Hindlimb muscle (tissue), 1 donor: ENCODE measurements around the gene SNX10. TPM values are rescaled to one million over a fixed set of nuclear protein-coding genes. Genes with fewer than 3 reads are reported as not detected.

ENCODE experiments used
- DNase-seq: peaks from one replicate; pipeline ENCODE4 v3.0.0-alpha.2; 2013
- polyA plus RNA-seq: library from polyadenylated mRNA; unstranded; fragments of 120-200 nt; gene quantifications from one replicate; pipeline ENCODE4 v1.2.1, GENCODE V29; 2013; ENCODE audit not compliant: insufficient read length

SNX10 gene
- polyA plus RNA-seq, 1 donor = 1.8 TPM

- no peak for DNase-seq
Observed at GRCh38 chr7:26370011-26370410, 78.3 kb downstream of the SNX10 start.

DNA sequence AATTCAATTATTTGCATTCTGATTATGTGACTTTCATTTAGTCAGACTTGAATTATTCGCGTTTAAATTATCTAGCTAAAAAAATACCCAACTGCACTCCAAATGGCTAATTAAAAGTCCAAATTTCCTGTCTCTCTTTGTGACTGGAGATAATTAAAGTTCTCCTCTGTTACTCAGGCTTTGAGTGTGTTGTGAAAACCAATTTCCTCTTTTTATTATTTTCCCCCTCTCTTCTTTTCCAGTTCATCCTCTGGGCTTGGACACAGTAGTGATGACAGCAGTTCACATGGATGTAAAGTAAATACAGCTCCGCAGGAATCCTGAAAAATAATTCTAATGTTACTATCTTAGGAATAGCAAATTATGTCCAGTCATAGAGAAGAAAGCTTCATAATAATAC is 80.6 kb downstream of the SNX10 start:
- DNase-seq = no peak

DNA sequence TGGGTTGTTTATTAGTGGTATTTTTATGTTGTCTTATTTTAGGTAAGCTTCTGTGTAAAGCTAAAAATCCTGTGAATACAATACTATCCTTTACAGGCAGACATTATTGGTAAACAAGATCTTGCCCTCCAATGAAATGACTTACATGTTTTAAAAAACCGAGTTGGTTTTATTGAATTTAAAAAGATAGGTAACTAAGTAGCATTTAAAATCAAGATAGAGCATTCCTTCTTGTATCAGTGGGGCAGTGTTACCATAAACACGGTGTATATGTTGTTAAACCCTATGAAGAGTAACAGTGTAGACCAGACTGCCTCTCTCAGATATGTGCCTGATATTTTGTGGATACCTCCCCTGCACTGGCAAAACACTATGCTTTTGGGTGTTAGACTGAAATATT is 81.0 kb downstream of the SNX10 start:
- DNase-seq = no peak

DNA sequence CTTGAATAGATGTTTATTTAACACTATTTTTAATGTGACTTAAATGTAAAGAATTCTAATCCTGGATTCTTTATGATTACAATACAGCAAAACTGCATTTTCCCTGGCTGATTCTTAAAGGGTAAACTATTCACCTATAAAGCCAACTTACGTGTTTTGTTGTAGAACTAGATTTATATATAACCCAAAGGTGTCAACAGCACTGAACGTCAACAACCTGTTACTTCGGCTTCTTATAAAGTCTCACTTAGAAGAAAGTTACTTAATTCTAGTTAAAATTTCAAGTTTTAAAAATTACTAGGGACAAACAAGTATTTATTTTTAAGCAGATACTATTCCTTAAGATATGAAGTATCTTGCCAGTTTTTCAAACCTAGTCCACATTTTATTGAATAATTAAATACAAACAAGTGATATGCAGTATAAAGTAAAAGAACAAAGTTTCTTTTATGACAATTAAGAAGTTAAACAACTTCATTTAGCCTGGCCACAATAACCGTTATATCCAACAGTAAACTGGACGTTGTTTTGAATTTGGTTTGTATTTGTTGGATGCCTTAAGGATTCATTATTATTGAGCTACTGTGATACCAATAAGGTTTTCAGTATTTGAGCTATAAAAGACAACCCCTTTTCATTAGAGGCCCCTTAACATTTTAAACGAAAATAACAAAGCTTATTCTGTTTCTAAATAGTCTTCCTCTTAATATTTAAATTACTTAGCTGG is 83.1 kb downstream of the SNX10 start:
- no peak for DNase-seq

DNA sequence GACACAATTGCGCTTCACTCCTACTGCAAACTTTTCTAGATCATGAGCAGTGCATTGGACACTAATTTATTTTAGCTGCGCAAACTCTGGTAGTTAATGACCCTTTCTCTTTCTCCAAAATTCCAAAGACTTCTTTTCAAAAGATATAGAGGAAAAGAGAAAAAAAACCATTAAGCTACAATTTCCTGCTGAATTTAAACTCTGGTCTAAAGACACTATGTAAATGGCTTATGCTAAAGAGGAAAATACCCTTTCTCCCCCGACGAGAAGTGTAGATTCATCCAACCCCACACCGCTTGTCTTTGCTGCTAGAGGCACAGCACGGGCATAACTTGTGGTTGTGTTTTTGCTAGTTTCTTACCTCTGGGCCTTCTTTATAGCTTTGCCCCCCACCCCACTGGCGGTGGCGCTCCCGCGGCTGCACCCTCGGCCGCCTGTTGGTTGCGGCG is 84.1 kb downstream of the SNX10 start:
- DNase-seq = no peak

GRCh38 chr7:26376175-26376917 is 84.7 kb downstream of the SNX10 start:
- DNase-seq = no peak

- no peak for DNase-seq
Observed at GRCh38 chr7:26378016-26378415, 86.4 kb downstream of the SNX10 start.

GRCh38 chr7:26379711-26380110 is 88.0 kb downstream of the SNX10 start:
- DNase-seq = no peak

DNA sequence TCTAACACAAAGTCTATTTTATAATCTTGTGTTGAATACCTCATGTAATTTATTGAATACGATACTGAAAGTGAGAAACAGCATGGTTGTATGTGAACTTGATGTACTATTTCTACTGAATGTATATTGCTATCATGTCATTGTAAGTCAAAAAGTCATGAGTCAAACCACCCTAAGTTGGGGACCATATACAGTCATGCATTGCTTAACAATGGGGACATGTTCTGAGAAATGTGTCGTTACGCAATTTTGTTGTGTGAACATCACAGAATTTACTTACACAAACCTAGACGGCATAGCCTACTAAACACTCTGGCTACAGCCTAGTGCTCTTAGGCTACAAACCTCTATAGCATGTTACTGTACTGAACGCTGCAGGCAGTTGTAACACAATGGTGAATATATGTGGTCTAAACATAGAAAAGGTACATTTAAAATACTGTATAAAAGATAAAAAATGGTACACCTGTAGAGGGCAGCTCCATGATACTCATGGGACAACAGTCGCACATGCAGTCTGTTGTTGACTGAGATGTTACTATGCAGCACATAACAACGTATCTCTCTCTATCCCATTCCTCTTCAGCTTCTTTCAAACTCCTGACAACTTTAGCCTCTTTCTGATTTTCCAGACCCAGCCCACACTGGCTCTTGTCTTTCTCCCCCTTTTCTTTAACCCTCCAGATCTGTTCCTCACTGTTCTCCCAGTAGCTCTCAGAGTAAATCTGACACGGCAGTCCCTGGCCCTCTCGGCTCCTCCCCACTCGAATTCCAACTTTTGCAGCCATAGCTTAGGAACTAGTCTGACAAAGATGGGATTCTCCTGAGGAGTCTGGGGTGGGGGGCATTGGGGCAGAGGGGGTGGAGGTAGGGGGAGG is 90.1 kb downstream of the SNX10 start:
- DNase-seq = no peak

- no peak for DNase-seq
Observed at GRCh38 chr7:26385240-26385639, 93.6 kb downstream of the SNX10 start.

DNA sequence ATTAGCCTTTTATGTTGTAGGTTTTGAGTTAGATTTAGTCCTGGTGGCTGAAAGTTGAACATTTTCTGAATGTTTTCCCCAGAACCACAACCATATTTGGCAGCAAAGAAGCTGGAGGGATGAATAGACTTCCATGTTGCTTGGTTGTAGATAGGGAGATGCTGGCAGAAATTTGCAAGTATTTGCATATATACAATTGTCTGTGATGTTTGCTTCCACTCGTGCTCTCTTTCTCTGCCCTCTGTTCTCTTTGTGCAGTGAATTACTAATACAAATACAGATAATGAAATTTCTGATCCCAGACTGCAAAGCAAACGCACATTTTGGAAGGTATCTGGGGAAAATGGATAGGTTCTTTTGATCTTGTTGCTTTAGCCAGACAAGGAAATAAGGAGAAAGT is 96.1 kb downstream of the SNX10 start:
- DNase-seq = no peak

DNA sequence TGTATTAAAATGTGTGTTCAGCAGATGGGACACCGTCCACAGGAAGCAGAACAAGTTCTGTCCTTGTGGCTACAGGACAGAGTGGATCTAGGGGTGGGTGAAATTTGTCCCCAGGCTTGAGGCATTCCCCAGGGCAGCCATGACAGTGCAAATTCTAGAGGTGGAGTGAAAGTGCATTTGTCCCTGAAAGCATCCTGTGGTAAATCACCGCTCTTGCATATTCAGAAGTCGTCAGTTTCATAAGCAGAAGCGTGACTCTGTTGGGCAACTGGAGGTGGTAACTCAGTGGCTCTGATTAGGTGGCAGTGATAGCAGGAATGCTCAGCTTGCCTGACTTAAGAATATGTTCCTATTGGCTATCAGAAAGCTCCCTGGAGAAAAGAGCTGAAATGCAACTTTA is 96.6 kb downstream of the SNX10 start:
- no peak for DNase-seq

DNA sequence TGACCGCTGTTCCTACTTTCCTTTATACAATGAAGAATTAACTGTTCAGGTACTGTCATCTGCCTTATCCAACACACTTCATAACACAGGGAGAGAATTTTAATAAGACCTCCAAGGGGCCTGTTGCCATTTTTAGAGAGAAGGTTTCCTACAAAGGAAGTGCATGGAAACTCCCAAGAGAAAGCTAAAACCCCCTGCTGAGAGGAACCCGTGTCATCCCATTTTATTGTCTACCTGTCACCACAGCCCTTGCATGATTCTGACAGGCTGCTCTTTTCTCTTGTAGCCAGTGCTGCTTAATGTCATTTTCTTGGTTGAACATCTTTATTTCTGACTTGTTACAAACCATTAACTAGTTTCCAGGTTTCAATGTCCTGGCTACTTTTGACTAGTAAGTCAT is 98.4 kb downstream of the SNX10 start:
- DNase-seq = no peak

DNA sequence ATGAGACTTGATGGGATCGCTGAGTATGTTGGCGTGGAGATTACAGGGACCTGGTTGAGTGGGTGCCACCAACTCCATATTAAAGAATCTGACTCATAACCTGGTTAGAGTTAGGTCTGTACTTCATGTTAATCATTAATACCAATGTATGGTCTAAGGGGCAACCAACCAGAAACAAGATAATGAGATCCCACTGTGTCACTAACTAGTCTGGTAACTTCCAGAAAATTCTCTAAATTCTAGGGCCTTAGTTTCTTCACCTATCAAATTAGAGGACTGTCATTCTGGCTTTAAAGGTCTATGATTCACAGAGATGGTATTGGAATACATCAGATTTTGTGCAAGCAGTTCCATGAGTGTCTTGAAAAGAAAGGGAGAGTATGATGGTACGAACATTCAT is 102.2 kb downstream of the SNX10 start:
- no peak for DNase-seq

GRCh38 chr7:26397332-26397731 is 105.7 kb downstream of the SNX10 start:
- peak; percentile 26 for DNase-seq

GRCh38 chr7:26397796-26398426 is 106.2 kb downstream of the SNX10 start:
- peak; percentile 64 for DNase-seq

- peak; percentile 88 for DNase-seq
Observed at GRCh38 chr7:26398427-26398755, 106.7 kb downstream of the SNX10 start.

- DNase-seq = peak; percentile 55
Observed at GRCh38 chr7:26398756-26399509, 107.3 kb downstream of the SNX10 start.

DNA sequence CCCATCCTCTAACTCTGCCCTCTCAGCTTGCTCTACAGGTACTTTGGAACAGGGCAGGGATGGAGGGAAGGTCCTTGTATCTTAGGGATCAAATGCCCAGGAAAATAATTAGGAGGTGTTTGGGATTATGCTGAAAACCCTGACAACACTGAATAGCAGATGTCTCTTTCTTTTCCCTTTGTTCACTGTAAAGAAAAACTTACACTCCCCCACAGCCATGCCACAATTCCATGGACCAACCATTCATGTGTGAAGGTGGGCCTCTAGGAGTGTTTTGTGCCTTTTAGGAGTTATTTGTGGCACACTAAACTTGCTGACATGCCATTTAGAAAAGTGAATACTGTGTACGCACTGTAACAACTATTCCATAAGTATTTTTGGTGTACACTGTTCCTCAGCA is 108.1 kb downstream of the SNX10 start:
- DNase-seq = no peak

GRCh38 chr7:26403640-26404039 is 112.0 kb downstream of the SNX10 start:
- no peak for DNase-seq

- DNase-seq = no peak
Observed at GRCh38 chr7:26404189-26404996, 112.7 kb downstream of the SNX10 start.
